HL-60 (cell line): Measurements from ENCODE around the gene IL18R1.

Experiments used
- DNase-seq, 2 experiments: peaks; one replicate each; pipeline ENCODE4 v3.0.0-alpha.2; 2010 to 2020; ENCODE audit warnings: low read depth in 1 of 2, low spot score in 1 of 2
- H3K27ac ChIP-seq: fragments of 250-450 bp; sonication (Bioruptor Pico); replicated peaks from 2 replicates; pipeline ENCODE4 v1.5.1; 2020; ENCODE audit warnings: mild to moderate bottlenecking, moderate library complexity
- H3K27me3 ChIP-seq: fragments of 250-450 bp; sonication (Bioruptor Pico); 2 replicates; pipeline ENCODE4 v1.5.1; 2021; ENCODE audit warnings: mild to moderate bottlenecking, moderate library complexity; ENCODE audit not compliant: insufficient read depth, poor library complexity, severe bottlenecking
- H3K4me3 ChIP-seq: replicated peaks from 2 replicates; pipeline ENCODE4 v1.5.1; 2011; ENCODE audit warnings: mild to moderate bottlenecking, control low read depth, low read length; ENCODE audit not compliant: insufficient read depth
- CTCF ChIP-seq: IDR thresholded peaks from one replicate; pipeline ENCODE4 v1.5.1; 2011; ENCODE audit warnings: low read length, control low read depth, inconsistent platforms; ENCODE audit not compliant: insufficient read depth
- GABPA ChIP-seq: IDR thresholded peaks from 2 replicates; pipeline ENCODE4 v1.6.1; 2012; ENCODE audit warnings: low read depth
- POLR2AphosphoS5 ChIP-seq: IDR thresholded peaks from 2 replicates; pipeline ENCODE4 v1.6.1; 2012; ENCODE audit warnings: low read depth
- REST ChIP-seq: IDR thresholded peaks from 2 replicates; pipeline ENCODE4 v1.6.1; 2012; ENCODE audit warnings: low read depth; ENCODE audit not compliant: insufficient replicate concordance
- SPI1 ChIP-seq: IDR thresholded peaks from 2 replicates; pipeline ENCODE4 v1.6.1; 2012; ENCODE audit warnings: low read depth, mild to moderate bottlenecking, borderline replicate concordance

Gene IL18R1

GRCh38 chr2:102396012-102396411 lies 40.4 kb downstream of the IL18R1 start:
- DNase-seq: no peak
- no peak for TF ChIP-seq CTCF
- Histone ChIP-seq H3K27ac (no peak overlapping the region), H3K4me3 (no peak overlapping the region), H3K27me3 (no peaks in the 10 kb centered on the region)

GRCh38 chr2:102397209-102397608 lies 41.6 kb downstream of the IL18R1 start:
- Histone ChIP-seq H3K27ac (no peak overlapping the region), H3K4me3 (no peak overlapping the region), H3K27me3 (no peaks in the 10 kb centered on the region)
- TF ChIP-seq REST: no peak
- no peak for TF ChIP-seq POLR2AphosphoS5
- TF ChIP-seq SPI1: no peak
- no peak for TF ChIP-seq CTCF
- TF ChIP-seq GABPA: no peak
- no peak for DNase-seq

- H3K27ac ChIP-seq: no peak overlapping the region
- no peaks in the 10 kb centered on the region for H3K27me3 ChIP-seq
- no peak for DNase-seq
- H3K4me3 ChIP-seq: no peak overlapping the region
- TF ChIP-seq GABPA (no peak), SPI1 (no peak), POLR2AphosphoS5 (no peak), CTCF (no peak), REST (no peak)
Measured at GRCh38 chr2:102399499-102400141, 44.0 kb downstream of the IL18R1 start.

- H3K4me3 ChIP-seq: no peak overlapping the region
- H3K27ac ChIP-seq: no peak overlapping the region
- no peaks in the 10 kb centered on the region for H3K27me3 ChIP-seq
- no peak for TF ChIP-seq CTCF
- no peak for TF ChIP-seq REST
- TF ChIP-seq GABPA: no peak
- TF ChIP-seq POLR2AphosphoS5: no peak
- no peak for TF ChIP-seq SPI1
- DNase-seq: no peak
Measured at GRCh38 chr2:102401456-102401855, 45.9 kb downstream of the IL18R1 start.
